GM23248 (cell line): ENCODE data around the gene SRP14.

Source experiments
- EZH2 ChIP-seq: fragments of 200-600 bp; sonication (generic); IDR thresholded peaks from 2 replicates; pipeline ENCODE4 v1.6.1; 2018; ENCODE audit warnings: antibody characterized with exemption, mild to moderate bottlenecking; ENCODE audit not compliant: insufficient read depth, poor library complexity, severe bottlenecking
- EZH2phosphoT487 ChIP-seq: fragments of 200-600 bp; sonication (generic); IDR thresholded peaks from 2 replicates; pipeline ENCODE4 v1.6.1; 2018; ENCODE audit warnings: antibody characterized with exemption, moderate library complexity, mild to moderate bottlenecking, low read depth; ENCODE audit not compliant: insufficient read depth

- TF ChIP-seq EZH2phosphoT487 (no peak), EZH2 (no peak)
These were observed 33.0 kb downstream of the SRP14 start for GRCh38 chr15:40006003-40006402.
